DMS53 (cell line): ENCODE data around the gene VASN.

Source experiments
- DNase-seq: peaks from one replicate; lab custom pipeline; 2025; lab: John Stamatoyannopoulos, UW

The VASN gene

GRCh38 chr16:4426021-4426684, 54.5 kb downstream of the VASN start:
- DNase-seq: no peak

GRCh38 chr16:4426722-4427372, 55.2 kb downstream of the VASN start:
- DNase-seq: no peak

GRCh38 chr16:4428500-4428899, 56.9 kb downstream of the VASN start:
- DNase-seq: no peak

DNA sequence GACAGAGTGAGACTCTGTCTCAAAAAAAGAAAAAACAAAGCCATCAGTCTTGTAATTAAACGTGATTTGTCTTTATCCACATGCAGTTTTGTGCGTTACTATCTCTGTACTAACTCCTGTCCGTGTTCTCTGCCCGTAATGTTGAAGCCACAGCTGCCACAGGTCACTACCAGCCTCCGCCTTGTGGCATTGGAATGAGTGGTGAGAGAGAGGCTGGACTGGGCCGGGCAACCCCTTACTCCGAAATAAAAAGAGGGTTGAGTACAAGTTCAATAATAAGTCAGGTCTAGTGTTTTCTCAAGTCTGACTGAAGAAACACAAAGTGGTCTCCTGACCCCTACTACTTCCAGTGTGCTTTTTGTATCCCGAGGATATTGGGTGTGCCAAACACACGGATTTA, 59.4 kb downstream of the VASN start:
- DNase-seq: no peak
